Activated gamma-delta T cell treated with anti-CD3 and anti-CD28 coated beads, Interleukin-2, amount 50 U/mL, for 16 hours (primary cell): ENCODE measurements around the gene LSMEM2.

Source experiments
- DNase-seq: peaks from one replicate; pipeline ENCODE4 v3.0.0-alpha.2; 2020; ENCODE audit warnings: low read depth

LSMEM2 gene

DNA sequence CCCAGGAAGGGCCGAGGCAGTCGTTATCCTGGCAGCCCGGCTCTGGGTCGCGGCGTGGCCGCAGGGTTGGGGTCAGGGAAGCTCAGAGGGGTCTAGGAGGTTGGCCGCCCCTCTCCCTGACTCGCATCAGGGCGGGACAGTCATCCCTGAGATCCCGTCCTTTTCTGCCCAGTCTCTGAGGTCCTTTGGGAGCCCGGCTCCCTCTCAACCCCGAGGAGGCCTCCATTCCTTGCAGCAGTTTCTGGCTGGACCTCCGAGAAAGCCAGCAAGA lies 43.2 kb downstream of the LSMEM2 start:
- no peak for DNase-seq

- DNase-seq: no peak
Observed at GRCh38 chr3:50322386-50323091, 43.7 kb downstream of the LSMEM2 start, which contains the start of gene HYAL2. Gene HYAL2, minus strand, starts transcription at chr3:50322745. Its CDS starts 2,256 bp downstream, at chr3:50320489.

DNA sequence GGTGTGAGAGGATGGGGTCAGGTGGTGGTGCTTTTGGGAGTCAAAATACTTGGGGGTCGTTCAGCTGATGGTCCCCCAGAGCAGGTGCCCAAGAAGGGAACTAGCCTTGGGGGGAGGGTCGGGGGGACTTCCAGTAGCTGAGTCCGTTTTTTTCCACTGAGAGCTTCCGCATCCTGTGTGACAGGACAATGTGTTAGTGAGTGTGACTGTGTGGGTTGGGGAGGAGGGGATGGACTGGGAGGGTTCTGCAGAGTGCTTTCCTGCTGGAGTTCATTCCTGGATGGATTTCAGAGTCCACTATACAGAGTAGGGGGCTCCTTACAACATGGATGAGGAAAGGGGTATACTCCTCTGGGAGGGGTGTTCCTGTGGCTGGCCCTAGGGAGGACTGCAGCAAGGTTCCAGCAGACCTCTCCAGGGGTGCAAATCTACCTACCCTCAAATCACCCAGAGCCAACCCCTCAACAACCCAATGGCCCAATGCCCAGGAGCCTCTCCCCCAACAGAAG lies 44.3 kb downstream of the LSMEM2 start:
- DNase-seq: no peak

GRCh38 chr3:50323614-50324199 lies 44.8 kb downstream of the LSMEM2 start:
- no peak for DNase-seq

DNA sequence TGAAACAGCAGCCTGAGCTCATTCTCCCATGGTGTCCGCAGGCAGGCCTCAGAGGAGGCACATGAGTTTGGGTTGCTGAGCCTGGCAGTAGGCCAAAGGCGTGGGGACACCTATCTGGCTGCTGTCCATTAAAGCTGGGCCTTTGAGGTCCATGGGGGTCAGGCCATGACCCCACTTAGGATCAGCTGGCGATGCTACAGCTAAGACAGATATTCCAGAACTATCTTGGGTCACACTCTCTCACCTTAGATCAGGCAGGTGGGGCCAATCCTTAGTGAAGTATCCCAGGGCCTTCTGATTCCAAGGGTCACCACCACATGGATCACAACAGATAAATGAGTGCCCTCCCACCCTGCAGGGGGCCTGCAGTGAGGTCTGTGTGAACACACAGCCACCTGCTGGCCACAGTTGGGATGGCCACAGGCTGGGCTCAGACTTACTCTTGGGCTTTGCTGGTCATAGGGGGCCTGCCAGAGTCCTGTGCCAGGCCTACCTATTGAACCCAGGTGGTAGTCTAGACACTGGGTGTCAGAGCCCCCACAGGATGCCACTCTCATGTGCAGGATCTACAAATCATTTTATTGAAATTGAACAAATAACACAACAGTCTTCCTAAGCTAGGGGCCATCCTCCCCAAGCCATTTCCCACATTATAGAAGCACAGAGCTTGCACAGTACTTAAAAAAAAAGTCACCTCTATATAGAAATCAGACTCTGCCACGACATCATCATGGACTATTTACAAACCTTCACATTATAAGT lies 45.6 kb downstream of the LSMEM2 start:
- DNase-seq: peak; percentile 37

GRCh38 chr3:50325113-50325480 lies 46.2 kb downstream of the LSMEM2 start:
- no peak for DNase-seq

DNA sequence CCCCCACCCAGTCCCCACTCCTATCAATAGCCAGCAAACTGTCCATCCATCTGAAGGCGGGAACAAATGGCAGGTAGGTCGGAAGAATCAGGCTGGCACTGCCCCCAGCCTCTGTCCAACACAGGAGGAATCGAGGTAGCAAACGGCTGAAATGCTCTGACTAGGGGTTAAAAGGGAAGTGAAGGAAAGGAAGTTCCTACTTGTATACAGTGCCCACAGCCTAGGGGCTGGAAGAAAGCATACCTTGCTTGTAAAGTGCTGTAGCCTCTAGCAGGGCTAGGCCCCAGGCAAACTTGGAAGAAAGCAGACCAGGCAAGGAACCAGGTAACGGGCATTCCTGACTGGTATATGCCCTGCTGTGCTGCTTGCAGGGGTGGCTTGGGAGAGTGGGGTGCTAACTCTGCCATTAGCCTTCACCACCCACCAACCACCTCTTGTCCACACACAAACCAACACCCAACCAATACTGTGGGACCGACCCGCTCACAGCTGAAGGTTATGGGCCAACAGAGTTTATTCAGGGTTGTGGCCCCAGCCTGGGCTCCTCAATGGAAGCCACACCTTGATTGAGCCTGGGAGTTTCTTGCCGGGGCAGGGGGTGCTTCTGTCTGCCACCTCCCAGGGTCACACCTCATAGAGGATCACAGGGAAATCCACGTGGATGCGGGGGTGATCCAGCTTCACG lies 46.8 kb downstream of the LSMEM2 start:
- no peak for DNase-seq

DNA sequence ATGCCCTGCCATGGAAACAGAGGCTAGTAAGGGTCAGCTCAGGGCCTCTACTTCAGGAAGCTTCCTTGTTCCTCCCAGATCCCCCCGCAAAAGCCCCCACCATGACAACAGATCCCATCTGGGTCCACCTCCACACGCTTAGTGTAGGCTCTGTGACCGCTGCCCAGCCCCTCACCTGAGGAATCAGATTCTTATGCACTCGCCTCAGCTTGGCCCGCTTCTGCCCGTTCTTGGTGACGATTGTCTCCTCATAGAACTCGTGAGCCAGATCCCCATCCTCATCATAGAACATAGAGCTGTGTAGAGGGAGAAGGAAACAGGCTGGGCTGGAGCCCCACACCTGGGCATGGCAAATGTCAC lies 47.3 kb downstream of the LSMEM2 start:
- no peak for DNase-seq

- DNase-seq: no peak
Observed at GRCh38 chr3:50327129-50327528, 48.2 kb downstream of the LSMEM2 start.

DNA sequence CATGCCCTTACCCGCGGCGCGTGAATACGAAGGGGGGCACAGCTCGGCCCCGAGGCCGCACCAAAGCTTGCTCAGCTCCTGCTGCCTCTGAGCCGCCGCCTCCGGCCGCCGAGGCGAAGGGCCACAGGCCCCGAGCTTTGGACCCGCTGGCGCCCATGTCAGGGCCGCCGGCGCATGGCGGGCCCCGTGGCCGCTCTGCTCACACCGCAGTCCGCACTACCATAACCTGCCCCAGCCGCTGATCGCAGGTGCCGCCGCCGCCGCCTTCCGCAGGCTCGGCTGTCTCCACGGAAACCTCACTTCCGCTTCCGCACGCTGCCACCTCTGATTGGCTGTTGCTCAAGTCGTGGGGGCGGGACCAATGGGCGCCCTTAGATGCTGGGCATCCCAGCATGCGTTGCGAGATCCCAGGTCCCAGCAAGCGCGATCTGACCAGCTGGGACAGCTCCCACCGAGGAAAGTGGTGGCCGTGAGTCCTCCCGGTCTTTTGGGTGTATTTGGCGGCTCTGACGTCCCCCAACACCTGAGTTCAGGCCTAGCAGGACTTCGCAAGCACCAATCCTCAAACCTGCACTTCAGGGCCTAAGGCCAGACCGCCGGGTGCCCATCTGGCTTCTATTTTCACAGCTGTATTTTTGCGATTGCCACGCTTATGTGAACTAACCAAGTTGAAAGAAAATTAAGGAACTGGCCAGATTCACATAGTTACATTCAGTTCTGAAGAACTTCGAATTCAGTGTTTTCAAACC lies 49.2 kb downstream of the LSMEM2 start, which contains the start of gene TUSC2:
TUSC2 (minus strand) TSS at position 281 of the 749 bp plus-strand sequence; CDS start at position 157, 124 bp downstream.
- peak; percentile 90 for DNase-seq

DNA sequence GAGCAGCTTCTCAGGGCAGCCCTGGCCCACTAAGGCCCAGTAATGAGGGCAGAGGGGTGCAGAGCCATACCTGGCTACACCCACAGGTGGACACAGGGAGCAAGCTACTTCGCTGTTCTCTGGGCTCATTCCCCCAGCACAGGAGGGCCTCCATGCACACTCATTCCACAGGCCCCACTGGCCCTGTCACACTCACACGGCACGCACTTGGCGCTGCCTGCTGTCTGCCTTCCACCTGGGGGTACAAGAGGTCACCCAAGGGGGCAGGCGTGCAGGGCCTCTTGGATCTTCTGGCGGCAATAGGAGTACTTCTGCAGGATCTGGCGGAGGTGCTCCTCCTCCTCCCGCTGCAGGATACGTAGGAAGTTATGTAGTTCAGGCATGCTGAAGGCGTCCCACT lies 51.4 kb downstream of the LSMEM2 start:
- no peak for DNase-seq

GRCh38 chr3:50331364-50331907 lies 52.5 kb downstream of the LSMEM2 start:
- DNase-seq: no peak

DNA sequence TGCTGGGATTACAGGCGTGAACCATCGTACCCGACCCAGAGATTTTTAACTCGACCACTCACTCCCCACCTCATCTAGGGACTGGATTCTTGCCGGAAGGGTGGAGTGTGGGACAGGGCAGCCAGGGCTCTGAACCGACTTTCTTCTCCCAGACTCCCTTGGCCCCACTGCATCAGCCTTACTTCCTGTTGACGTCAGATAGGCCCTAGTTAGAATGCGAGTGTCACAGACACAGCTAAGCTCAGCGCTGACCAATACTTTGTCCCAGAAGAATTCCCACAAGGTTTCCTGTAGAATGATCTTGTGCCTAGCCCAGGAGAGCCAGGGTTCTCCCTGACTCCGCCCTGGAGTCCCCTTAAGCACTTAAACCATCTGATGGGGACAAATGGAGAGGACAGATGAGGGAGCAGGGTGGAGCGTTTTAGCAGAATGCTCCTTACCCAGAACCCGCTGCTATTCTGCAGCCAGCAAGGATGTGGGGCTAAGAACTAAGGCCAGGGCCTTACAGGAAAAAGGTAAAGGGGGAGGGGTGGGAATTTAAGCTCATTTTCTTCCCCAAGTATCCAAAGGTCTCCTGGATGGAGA lies 54.9 kb downstream of the LSMEM2 start:
- DNase-seq: no peak

DNA sequence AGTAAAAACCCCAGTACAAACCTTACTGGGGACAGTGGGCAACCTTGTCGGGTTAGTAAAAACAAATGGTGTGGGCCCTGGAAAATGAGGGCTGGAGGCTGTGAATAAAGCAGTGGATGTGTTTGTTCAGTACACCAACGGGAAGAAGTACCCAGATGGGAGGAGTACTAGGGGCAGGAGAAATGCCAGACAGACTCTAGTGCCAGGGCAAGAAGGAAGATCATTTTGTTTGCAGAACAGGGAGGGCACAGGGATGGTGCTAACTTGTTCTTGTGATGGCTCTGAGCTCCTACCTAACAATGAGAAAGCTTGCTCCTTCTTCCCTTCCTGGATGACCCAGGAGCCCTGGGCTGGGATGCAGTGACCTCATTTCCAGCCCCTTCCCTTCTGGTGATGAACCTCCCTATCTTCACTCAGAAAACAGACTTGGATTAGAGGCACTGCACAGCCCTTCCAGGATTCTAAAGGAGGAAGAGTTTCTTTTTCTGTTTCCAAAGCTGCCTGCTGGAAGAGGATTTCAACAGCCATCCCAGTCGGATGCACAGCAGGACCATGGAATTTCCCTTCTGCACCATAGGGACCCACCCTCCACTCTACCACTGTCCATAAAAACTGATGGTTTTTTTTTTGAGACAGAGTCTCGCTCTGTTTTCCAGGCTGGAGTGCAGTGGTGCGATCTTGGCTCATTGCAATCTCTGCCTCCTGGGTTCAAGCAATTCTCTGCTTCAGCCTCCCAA lies 55.6 kb downstream of the LSMEM2 start:
- DNase-seq: no peak

DNA sequence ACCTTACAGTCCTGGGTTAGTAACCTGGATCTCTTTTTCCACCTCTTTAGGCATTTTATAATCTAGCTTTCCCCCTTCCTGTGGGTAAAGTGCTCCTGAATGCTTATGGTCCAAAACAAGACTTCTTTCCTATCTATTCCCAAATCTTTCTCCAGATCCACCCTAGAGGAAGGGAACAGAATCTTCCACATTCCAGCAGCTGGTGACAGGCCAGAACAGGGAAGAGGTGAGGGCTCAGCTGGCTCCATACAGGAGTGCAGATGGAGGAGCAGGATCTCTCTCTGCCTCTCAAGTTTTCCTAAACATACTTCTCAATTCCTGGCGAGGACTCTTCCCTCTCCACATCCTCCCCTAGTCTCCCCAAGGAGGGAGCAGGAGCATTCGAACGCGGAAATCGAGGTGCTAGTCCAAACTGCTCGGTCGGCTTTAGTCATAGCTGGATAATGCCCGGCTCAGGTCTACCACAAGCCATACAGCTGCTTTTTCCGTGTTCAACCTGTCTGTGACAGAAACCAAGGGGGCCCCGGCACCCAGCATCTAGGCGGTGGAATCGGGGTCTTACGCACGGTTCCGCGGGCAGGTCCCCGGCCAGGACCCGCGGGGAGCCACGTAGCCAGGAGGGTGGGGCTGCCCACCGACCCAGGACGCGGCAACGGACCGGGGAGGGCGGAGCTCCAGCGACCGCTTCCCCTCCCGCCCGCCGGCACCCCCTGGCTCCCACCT lies 57.7 kb downstream of the LSMEM2 start:
- DNase-seq: no peak

DNA sequence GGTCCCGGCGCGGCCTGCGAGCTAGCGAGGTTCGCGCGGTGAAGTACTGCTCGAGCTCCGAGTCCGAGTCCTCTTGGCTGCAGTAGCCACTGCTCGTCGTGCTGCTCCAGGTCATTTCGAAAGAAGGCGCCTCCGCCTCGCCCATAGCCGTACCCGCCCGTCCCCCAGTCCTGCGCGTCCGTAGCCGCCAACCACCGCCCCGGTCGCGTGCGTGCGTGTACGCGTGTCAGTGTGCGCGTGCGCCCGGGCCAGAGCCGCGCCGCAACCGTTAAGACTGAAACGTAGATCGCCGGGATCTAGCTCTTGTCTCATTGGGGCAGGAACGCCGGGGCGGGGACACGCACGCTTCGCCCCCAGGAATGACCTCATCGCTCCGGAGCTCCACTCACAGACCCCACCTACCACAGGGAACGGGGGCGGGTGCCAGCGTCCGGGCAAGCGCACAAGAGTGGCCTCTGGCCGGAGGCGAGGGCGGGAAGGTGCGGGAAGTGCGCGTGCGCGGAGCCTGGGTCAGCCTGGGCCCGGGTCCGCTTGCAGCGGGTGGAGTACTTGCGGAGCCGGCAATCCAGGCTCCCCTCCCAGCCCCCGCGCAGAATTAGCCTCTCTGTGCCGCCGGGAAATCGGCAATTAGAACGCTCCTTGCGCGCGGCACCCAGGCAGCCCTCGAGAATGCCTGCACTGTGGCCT lies 58.4 kb downstream of the LSMEM2 start:
- DNase-seq: peak; percentile 92
